Neural progenitor cell (in vitro differentiated cells): ENCODE results near the gene MRPL11. TPM values are rescaled to one million over a fixed set of nuclear protein-coding genes. Genes with fewer than 3 reads are reported as not detected.
A peak's percentile ranks its signal among the peaks of the same experiment; 100 is the strongest.

Experiments
- DNase-seq: peaks from one replicate; pipeline ENCODE4 v3.0.0-alpha.2; 2016; ENCODE audit warnings: low spot score
- H2AFZ ChIP-seq: fragments of 200-600 bp; sonication (generic); replicated peaks from 2 replicates; pipeline ENCODE4 v1.6.1; 2016; ENCODE audit warnings: antibody characterized with exemption
- H3F3A ChIP-seq: fragments of 200-600 bp; sonication (generic); 2 replicates; pipeline ENCODE4 v1.6.1; 2016; ENCODE audit warnings: antibody characterized with exemption, low read depth
- H3K27ac ChIP-seq: fragments of 200-600 bp; sonication (generic); 2 replicates; pipeline ENCODE4 v1.5.1; 2016; ENCODE audit warnings: mild to moderate bottlenecking
- H3K27me3 ChIP-seq: fragments of 200-600 bp; sonication (generic); 2 replicates; pipeline ENCODE4 v1.6.1; 2016; ENCODE audit warnings: mild to moderate bottlenecking, moderate library complexity
- H3K36me3 ChIP-seq: fragments of 200-600 bp; sonication (generic); 2 replicates; pipeline ENCODE4 v1.5.1; 2016
- H3K4me1 ChIP-seq: fragments of 200-600 bp; sonication (generic); 2 replicates; pipeline ENCODE4 v1.6.1; 2016; ENCODE audit warnings: mixed run types
- H3K4me2 ChIP-seq: fragments of 200-600 bp; sonication (generic); 2 replicates; pipeline ENCODE4 v1.6.1; 2016
- H3K4me3 ChIP-seq: fragments of 200-600 bp; sonication (generic); 2 replicates; pipeline ENCODE4 v1.5.1; 2016
- H3K79me2 ChIP-seq: fragments of 200-600 bp; sonication (generic); 2 replicates; pipeline ENCODE4 v1.6.1; 2016; ENCODE audit warnings: low read depth
- H3K9ac ChIP-seq: fragments of 200-600 bp; sonication (generic); 2 replicates; pipeline ENCODE4 v1.6.1; 2016
- H3K9me3 ChIP-seq: fragments of 200-600 bp; sonication (generic); 2 replicates; pipeline ENCODE4 v1.5.1; 2016; ENCODE audit warnings: low read depth
- H4K20me1 ChIP-seq: fragments of 200-600 bp; sonication (generic); 2 replicates; pipeline ENCODE4 v1.6.1; 2016; ENCODE audit warnings: low read depth
- H3K27ac Mint-ChIP-seq: 3 replicates; pipeline ENCODE4 v1.8.0; 2021; ENCODE audit warnings: mixed read lengths
- H3K27me3 Mint-ChIP-seq: 2 replicates; pipeline ENCODE4 v1.8.0; 2022; ENCODE audit warnings: low read depth, mild to moderate bottlenecking, inconsistent platforms, moderate library complexity, mixed read lengths; ENCODE audit not compliant: insufficient read depth
- H3K36me3 Mint-ChIP-seq: 3 replicates; pipeline ENCODE4 v1.8.0; 2021; ENCODE audit warnings: mixed read lengths
- H3K4me1 Mint-ChIP-seq: 3 replicates; pipeline ENCODE4 v1.8.0; 2021; ENCODE audit warnings: mixed read lengths
- H3K4me3 Mint-ChIP-seq: 3 replicates; pipeline ENCODE4 v1.8.0; 2021; ENCODE audit warnings: mild to moderate bottlenecking, moderate library complexity, mixed read lengths
- H3K9me3 Mint-ChIP-seq: 3 replicates; pipeline ENCODE4 v1.8.0; 2020; ENCODE audit warnings: mixed read lengths
- CTCF ChIP-seq: fragments of 200-600 bp; sonication (generic); IDR thresholded peaks from 2 replicates; pipeline ENCODE4 v1.5.1; 2017; ENCODE audit warnings: antibody characterized with exemption, mild to moderate bottlenecking
- EZH2 ChIP-seq: fragments of 200-600 bp; sonication (generic); IDR thresholded peaks from 2 replicates; pipeline ENCODE4 v1.6.1; 2017; ENCODE audit warnings: antibody characterized with exemption, mild to moderate bottlenecking, moderate library complexity
- EZH2phosphoT487 ChIP-seq: fragments of 200-600 bp; sonication (generic); IDR thresholded peaks from 2 replicates; pipeline ENCODE4 v1.6.1; 2017; ENCODE audit warnings: antibody characterized with exemption
- total RNA-seq: library from RNA; depleted of rRNA; stranded (reverse); fragments of >200 nt; gene quantifications from 2 replicates; pipeline ENCODE4 v1.2.3, GENCODE V29; 2015; ENCODE audit warnings: low replicate concordance

MRPL11 gene
- total RNA-seq, 1 donor from 2014 or later: 131 TPM

GRCh38 chr11:66468691-66469090 is 30.0 kb upstream of the MRPL11 start:
- Histone ChIP-seq H4K20me1 (peaks cover 18% of the 10 kb centered on the region), H3F3A (peaks cover 26% of the 10 kb centered on the region), H3K4me2 (no peak overlapping the region), H3K27me3 (peaks cover 4% of the 10 kb centered on the region), H3K4me1 (peaks cover 9% of the 10 kb centered on the region), H3K9me3 (no peaks in the 10 kb centered on the region), H3K36me3 (no peaks in the 10 kb centered on the region), H3K79me2 (no peaks in the 10 kb centered on the region), H3K27ac (no peak overlapping the region), H2AFZ (no peak overlapping the region), H3K4me3 (no peak overlapping the region), H3K9ac (no peak overlapping the region)
- no peak for DNase-seq
- H3K36me3 Mint-ChIP-seq: peaks cover 2% of the 10 kb centered on the region
- H3K9me3 Mint-ChIP-seq: peaks cover under 1% of the 10 kb centered on the region
- peak overlapping the region; percentile 95 for H3K4me3 Mint-ChIP-seq
- no peak for TF ChIP-seq CTCF
- H3K27me3 Mint-ChIP-seq: peaks cover 2% of the 10 kb centered on the region
- peaks cover 40% of the 10 kb centered on the region for H3K4me1 Mint-ChIP-seq
- peak overlapping the region; percentile 57 for H3K27ac Mint-ChIP-seq

- H3K4me1 Mint-ChIP-seq: peaks cover 40% of the 10 kb centered on the region
- H3K79me2 ChIP-seq: no peaks in the 10 kb centered on the region
- peaks cover 9% of the 10 kb centered on the region for H3K4me1 ChIP-seq
- H3K4me3 ChIP-seq: peak overlapping the region; percentile 66
- H2AFZ ChIP-seq: no peak overlapping the region
- peak overlapping the region; percentile 81 for H3K4me2 ChIP-seq
- H4K20me1 ChIP-seq: peaks cover 18% of the 10 kb centered on the region
- no peak overlapping the region for H3K9ac ChIP-seq
- peaks cover 2% of the 10 kb centered on the region for H3K36me3 Mint-ChIP-seq
- H3K4me3 Mint-ChIP-seq: peak overlapping the region; percentile 95
- no peak overlapping the region for H3K27ac ChIP-seq
- H3K27ac Mint-ChIP-seq: no peak overlapping the region
- H3K9me3 Mint-ChIP-seq: peaks cover 8% of the 10 kb centered on the region
- peaks cover 4% of the 10 kb centered on the region for H3K27me3 ChIP-seq
- H3K27me3 Mint-ChIP-seq: peaks cover 2% of the 10 kb centered on the region
- TF ChIP-seq CTCF (no peak), EZH2 (no peak), EZH2phosphoT487 (no peak)
- H3K9me3 ChIP-seq: no peaks in the 10 kb centered on the region
- no peaks in the 10 kb centered on the region for H3K36me3 ChIP-seq
- peak; percentile 75 for DNase-seq
- peaks cover 26% of the 10 kb centered on the region for H3F3A ChIP-seq
Measured at GRCh38 chr11:66467756-66468155, 29.1 kb upstream of the MRPL11 start.

- Histone ChIP-seq H4K20me1 (peaks cover 18% of the 10 kb centered on the region), H3K27ac (no peak overlapping the region), H3K27me3 (peaks cover 4% of the 10 kb centered on the region), H3K9ac (no peak overlapping the region), H3F3A (peaks cover 26% of the 10 kb centered on the region), H3K9me3 (no peaks in the 10 kb centered on the region), H3K4me1 (peaks cover 9% of the 10 kb centered on the region), H2AFZ (peak overlapping the region; percentile 8), H3K4me3 (peak overlapping the region; percentile 66), H3K4me2 (peak overlapping the region; percentile 81), H3K79me2 (no peaks in the 10 kb centered on the region), H3K36me3 (no peaks in the 10 kb centered on the region)
- Mint-ChIP-seq H3K4me3 (peak overlapping the region; percentile 95), H3K36me3 (peaks cover 2% of the 10 kb centered on the region), H3K27me3 (peaks cover 2% of the 10 kb centered on the region), H3K27ac (peak overlapping the region; percentile 87), H3K4me1 (peaks cover 40% of the 10 kb centered on the region), H3K9me3 (peaks cover 11% of the 10 kb centered on the region)
- DNase-seq: peak; percentile 74
- TF ChIP-seq EZH2phosphoT487: no peak
- TF ChIP-seq CTCF: peak; percentile 41
- no peak for TF ChIP-seq EZH2
Measured at GRCh38 chr11:66467034-66467659, 28.5 kb upstream of the MRPL11 start.
